Measurements from ENCODE around the gene ZNF77.

DNA sequence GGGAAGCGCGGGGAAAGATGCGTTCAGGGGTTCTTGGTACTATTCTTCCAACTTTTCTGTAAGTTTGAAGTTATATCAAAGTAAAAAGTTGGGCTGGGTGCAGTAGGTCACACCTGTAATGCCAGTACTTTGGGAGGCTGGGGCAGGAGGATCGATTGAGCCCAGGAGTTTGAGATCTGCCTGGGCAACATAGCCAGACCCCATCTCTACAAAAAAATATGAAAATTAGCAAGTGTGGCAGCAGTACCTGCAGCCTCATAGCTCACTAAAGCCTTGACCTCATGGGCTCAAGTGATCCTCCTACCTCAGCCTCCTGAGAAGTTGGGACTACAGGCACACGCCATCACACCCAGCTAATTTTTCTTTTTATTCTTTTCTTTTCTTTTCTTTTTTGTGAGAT lies 12.4 kb upstream of the ZNF77 start:
- TF ChIP-seq POLR2A (IDR thresholded peaks at IDR 0.05; ENCODE audit: borderline replicate concordance, extremely low read depth, insufficient read depth, insufficient read length) (no peak), ZNF274 (IDR thresholded peaks at IDR 0.05; ENCODE audit: low read depth, low read length) (no peak), REST (IDR thresholded peaks at IDR 0.05; ENCODE audit: low read depth) (no peak), EZH2 (IDR thresholded peaks at IDR 0.05) (no peak), CTCF (IDR thresholded peaks at IDR 0.05 in 2 of 3, conservative IDR thresholded peaks at IDR 0.05 in 1 of 3; ENCODE audit: borderline replicate concordance in 1 of 3, insufficient read depth in 1 of 3, low read depth in 2 of 3, low read length in 2 of 3) (no peak), POLR2AphosphoS5 (IDR thresholded peaks at IDR 0.05; ENCODE audit: low read depth, low read length) (no peak), ZBTB33 (IDR thresholded peaks at IDR 0.05; ENCODE audit: extremely low read depth, insufficient replicate concordance, low read length) (no peak), CBX3 (IDR thresholded peaks at IDR 0.05; ENCODE audit: low read depth) (no peak), TCF7L2 (IDR thresholded peaks at IDR 0.05; ENCODE audit: borderline replicate concordance, extremely low read depth, insufficient read depth, insufficient read length) (no peak)
- TF ChIP-seq, protein P1, sequence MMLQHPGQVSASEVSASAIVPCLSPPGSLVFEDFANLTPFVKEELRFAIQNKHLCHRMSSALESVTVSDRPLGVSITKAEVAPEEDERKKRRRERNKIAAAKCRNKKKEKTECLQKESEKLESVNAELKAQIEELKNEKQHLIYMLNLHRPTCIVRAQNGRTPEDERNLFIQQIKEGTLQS (IDR thresholded peaks at IDR 0.05), result no peak
- TF ChIP-seq, protein P2, sequence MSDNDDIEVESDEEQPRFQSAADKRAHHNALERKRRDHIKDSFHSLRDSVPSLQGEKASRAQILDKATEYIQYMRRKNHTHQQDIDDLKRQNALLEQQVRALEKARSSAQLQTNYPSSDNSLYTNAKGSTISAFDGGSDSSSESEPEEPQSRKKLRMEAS (IDR thresholded peaks at IDR 0.05), result no peak

Measured in HCT116 (cell line).